Measurements from ENCODE around the gene RSPH1. TPM values are rescaled to one million over a fixed set of nuclear protein-coding genes. Genes with fewer than 3 reads are reported as not detected.

The RSPH1 gene
- polyA plus RNA-seq, 2 of the 4 experiments (the other 2 are of a cell fraction) = 0.71 to 0.85 TPM

- Histone ChIP-seq H3K4me3 (no peak overlapping the region), H3K4me1 (no peaks in the 10 kb centered on the region), H3K4me2 (no peak overlapping the region), H3K27ac (no peak overlapping the region), H3K9me3 (no peaks in the 10 kb centered on the region)
- DNase-seq (ENCODE audit: low read depth in 1 of 2, low spot score in 1 of 2) (no peak), FAIRE-seq (no peak), ATAC-seq (no peak)
- no peak for TF ChIP-seq ESRRA (IDR thresholded peaks at IDR 0.05; ENCODE audit: borderline replicate concordance, low read length)
- no peak for TF ChIP-seq PHF8 (IDR thresholded peaks at IDR 0.05; ENCODE audit: borderline replicate concordance, low read depth)
- TF ChIP-seq PBX3 (IDR thresholded peaks at IDR 0.05) = no peak
- TF ChIP-seq FOSL2 (IDR thresholded peaks at IDR 0.05) = no peak
- TF ChIP-seq FOSL2 (CRISPR knock-in tag; IDR thresholded peaks at IDR 0.05) = no peak
- TF ChIP-seq ZC3H11A (IDR thresholded peaks at IDR 0.05) = no peak
- no peak for TF ChIP-seq RARB (CRISPR knock-in tag; IDR thresholded peaks at IDR 0.05)
- TF ChIP-seq ZFP36 (IDR thresholded peaks at IDR 0.05; ENCODE audit: borderline replicate concordance, partially characterized antibody) = no peak
- TF ChIP-seq, protein P1, sequence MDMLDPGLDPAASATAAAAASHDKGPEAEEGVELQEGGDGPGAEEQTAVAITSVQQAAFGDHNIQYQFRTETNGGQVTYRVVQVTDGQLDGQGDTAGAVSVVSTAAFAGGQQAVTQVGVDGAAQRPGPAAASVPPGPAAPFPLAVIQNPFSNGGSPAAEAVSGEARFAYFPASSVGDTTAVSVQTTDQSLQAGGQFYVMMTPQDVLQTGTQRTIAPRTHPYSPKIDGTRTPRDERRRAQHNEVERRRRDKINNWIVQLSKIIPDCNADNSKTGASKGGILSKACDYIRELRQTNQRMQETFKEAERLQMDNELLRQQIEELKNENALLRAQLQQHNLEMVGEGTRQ (IDR thresholded peaks at IDR 0.05) = no peak
- no peak for TF ChIP-seq EHMT2 (IDR thresholded peaks at IDR 0.05; ENCODE audit: low read depth)
- TF ChIP-seq, protein P2, sequence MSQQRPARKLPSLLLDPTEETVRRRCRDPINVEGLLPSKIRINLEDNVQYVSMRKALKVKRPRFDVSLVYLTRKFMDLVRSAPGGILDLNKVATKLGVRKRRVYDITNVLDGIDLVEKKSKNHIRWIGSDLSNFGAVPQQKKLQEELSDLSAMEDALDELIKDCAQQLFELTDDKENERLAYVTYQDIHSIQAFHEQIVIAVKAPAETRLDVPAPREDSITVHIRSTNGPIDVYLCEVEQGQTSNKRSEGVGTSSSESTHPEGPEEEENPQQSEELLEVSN (IDR thresholded peaks at IDR 0.05; ENCODE audit: borderline replicate concordance, low read depth) = no peak
- TF ChIP-seq SMC3 (IDR thresholded peaks at IDR 0.05) = no peak
- TF ChIP-seq GATA3 (IDR thresholded peaks at IDR 0.05; ENCODE audit: borderline replicate concordance) = no peak
- TF ChIP-seq TP53 (CRISPR knock-in tag; IDR thresholded peaks at IDR 0.05) = no peak
- WGBS (ENCODE audit: missing lambda C conversion rate) = 89% methylated on average over 20 of the region's 28 CpGs
- ChIA-PET POLR2A (no interaction called here), CTCF (interaction anchor here (1.1 kb wide), 1 partner anchor 20 kb away, joined by 3 read pairs; no protein-coding TSS in a partner anchor)
These were observed 38.7 kb upstream of the RSPH1 start for GRCh38 chr21:42534421-42535378.

GRCh38 chr21:42533963-42534355 lies 37.9 kb upstream of the RSPH1 start:
- TF ChIP-seq NPAS2 (CRISPR knock-in tag; IDR thresholded peaks at IDR 0.05; ENCODE audit: borderline replicate concordance) (no peak), JUN (IDR thresholded peaks at IDR 0.05) (no peak), NFE2L2 (conservative IDR thresholded peaks at IDR 0.05; ENCODE audit: low read length) (no peak), RFX5 (IDR thresholded peaks at IDR 0.05) (no peak), RARB (CRISPR knock-in tag; IDR thresholded peaks at IDR 0.05) (no peak), CHD4 (IDR thresholded peaks at IDR 0.05; ENCODE audit: borderline replicate concordance) (no peak), FOSB (CRISPR knock-in tag; IDR thresholded peaks at IDR 0.05) (no peak), EHMT2 (IDR thresholded peaks at IDR 0.05; ENCODE audit: low read depth) (no peak), POLR2A (IDR thresholded peaks at IDR 0.05; ENCODE audit: low read length) (no peak), ELK1 (IDR thresholded peaks at IDR 0.05; ENCODE audit: low read depth, low read length) (no peak), HOXA7 (CRISPR knock-in tag; IDR thresholded peaks at IDR 0.05) (no peak), NR3C1 (IDR thresholded peaks at IDR 0.05) (no peak), CBX2 (IDR thresholded peaks at IDR 0.05; ENCODE audit: borderline replicate concordance, low read depth) (no peak), EHF (CRISPR knock-in tag; IDR thresholded peaks at IDR 0.05) (no peak), PHF8 (IDR thresholded peaks at IDR 0.05; ENCODE audit: borderline replicate concordance, low read depth) (no peak)
- TF ChIP-seq, protein P3, sequence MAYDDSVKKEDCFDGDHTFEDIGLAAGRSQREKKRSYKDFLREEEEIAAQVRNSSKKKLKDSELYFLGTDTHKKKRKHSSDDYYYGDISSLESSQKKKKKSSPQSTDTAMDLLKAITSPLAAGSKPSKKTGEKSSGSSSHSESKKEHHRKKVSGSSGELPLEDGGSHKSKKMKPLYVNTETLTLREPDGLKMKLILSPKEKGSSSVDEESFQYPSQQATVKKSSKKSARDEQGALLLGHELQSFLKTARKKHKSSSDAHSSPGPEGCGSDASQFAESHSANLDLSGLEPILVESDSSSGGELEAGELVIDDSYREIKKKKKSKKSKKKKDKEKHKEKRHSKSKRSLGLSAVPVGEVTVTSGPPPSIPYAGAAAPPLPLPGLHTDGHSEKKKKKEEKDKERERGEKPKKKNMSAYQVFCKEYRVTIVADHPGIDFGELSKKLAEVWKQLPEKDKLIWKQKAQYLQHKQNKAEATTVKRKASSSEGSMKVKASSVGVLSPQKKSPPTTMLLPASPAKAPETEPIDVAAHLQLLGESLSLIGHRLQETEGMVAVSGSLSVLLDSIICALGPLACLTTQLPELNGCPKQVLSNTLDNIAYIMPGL (CRISPR knock-in tag; IDR thresholded peaks at IDR 0.05; ENCODE audit: borderline replicate concordance) = no peak
- TF ChIP-seq, protein P2 (IDR thresholded peaks at IDR 0.05; ENCODE audit: borderline replicate concordance, low read depth) = no peak
- no peak for FAIRE-seq
- H3K4me2 ChIP-seq = no peak overlapping the region
- no peak for ATAC-seq
- no peak for DNase-seq (ENCODE audit: low read depth in 1 of 2, low spot score in 1 of 2)
- ChIA-PET POLR2A (no interaction called here), CTCF (no interaction called here)
- no peak overlapping the region for H3K4me3 ChIP-seq
- 75% methylated on average over 4 of the region's 4 CpGs for WGBS (ENCODE audit: missing lambda C conversion rate)
- no peak overlapping the region for H3K27ac ChIP-seq
- no peaks in the 10 kb centered on the region for H3K4me1 ChIP-seq
- no peaks in the 10 kb centered on the region for H3K9me3 ChIP-seq
